ENCODE results near the gene POU2AF1. TPM values are rescaled to one million over a fixed set of nuclear protein-coding genes. Genes with fewer than 3 reads are reported as not detected.
A peak's percentile ranks its signal among the peaks of the same experiment; 100 is the strongest.
"Not testable (repeated sequence)": the region's sequence is repeated elsewhere in the genome, so short reads cannot be mapped to it uniquely, and the experiment has no call there.

Gene POU2AF1
- total RNA-seq, 3 donors from 2014 or later: 0.16 to 5.6 (median 3.5) TPM

DNA sequence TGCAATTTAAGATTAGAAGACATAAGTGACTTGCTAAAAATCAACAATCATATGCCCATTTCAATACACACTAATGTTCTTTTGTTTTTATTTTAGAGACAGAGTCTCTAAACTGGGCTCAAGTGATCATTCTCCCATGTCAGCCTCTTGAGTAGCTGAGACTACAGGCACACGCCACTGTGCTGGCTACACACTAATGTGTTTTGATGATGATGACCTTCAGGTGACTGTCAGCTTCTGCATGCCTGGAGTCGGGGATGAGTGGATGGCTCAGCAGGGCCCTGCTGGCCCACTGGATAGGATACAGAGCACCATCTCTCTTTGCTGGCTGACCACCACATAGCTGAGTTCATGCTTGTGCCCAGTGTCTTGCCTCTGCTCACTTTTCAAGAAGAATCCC, 27.0 kb upstream of the POU2AF1 start:
- H3K36me3 ChIP-seq: no peaks in the 10 kb centered on the region
- no peak for DNase-seq (ENCODE audit: low spot score in 2 of 2)
- no peak for TF ChIP-seq POLR2A (IDR thresholded peaks at IDR 0.05)
- TF ChIP-seq, protein P1, sequence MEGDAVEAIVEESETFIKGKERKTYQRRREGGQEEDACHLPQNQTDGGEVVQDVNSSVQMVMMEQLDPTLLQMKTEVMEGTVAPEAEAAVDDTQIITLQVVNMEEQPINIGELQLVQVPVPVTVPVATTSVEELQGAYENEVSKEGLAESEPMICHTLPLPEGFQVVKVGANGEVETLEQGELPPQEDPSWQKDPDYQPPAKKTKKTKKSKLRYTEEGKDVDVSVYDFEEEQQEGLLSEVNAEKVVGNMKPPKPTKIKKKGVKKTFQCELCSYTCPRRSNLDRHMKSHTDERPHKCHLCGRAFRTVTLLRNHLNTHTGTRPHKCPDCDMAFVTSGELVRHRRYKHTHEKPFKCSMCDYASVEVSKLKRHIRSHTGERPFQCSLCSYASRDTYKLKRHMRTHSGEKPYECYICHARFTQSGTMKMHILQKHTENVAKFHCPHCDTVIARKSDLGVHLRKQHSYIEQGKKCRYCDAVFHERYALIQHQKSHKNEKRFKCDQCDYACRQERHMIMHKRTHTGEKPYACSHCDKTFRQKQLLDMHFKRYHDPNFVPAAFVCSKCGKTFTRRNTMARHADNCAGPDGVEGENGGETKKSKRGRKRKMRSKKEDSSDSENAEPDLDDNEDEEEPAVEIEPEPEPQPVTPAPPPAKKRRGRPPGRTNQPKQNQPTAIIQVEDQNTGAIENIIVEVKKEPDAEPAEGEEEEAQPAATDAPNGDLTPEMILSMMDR (IDR thresholded peaks at IDR 0.05): no peak
- no peak for TF ChIP-seq POLR2AphosphoS5 (IDR thresholded peaks at IDR 0.05)
- intact Hi-C loops (cut with DNase I; ENCODE audit: low total_unique reads): no loop called here
- no peak overlapping the region for H3K4me3 ChIP-seq
- no peak overlapping the region for H3K27ac ChIP-seq
- no peaks in the 10 kb centered on the region for H3K9me3 ChIP-seq
- no peaks in the 10 kb centered on the region for H3K27me3 ChIP-seq
- H3K4me1 ChIP-seq: no peaks in the 10 kb centered on the region

DNA sequence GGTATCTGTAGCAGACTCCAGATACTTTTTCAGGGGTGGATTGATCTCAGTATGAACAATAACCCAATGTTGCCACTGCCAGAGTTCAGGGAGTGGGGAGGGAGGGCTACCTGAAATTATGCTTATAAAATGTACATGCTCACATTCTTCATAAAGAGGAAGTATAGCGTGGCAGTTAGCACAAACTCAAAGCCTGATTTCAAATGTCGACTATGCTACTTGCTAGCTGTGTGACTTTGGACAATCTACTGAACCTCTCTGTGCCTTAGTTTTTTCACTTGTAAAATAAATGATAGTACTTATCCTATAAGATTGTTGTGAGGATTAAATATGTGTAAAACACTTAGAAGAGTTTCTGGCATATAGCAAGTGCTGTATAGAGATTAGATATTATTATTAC, 26.5 kb upstream of the POU2AF1 start:
- H3K4me3 ChIP-seq: no peak overlapping the region
- no peaks in the 10 kb centered on the region for H3K9me3 ChIP-seq
- no peak for DNase-seq (ENCODE audit: low spot score in 2 of 2)
- TF ChIP-seq, protein P1 (IDR thresholded peaks at IDR 0.05): no peak
- TF ChIP-seq POLR2A (IDR thresholded peaks at IDR 0.05) (no peak), POLR2AphosphoS5 (IDR thresholded peaks at IDR 0.05) (no peak)
- no peaks in the 10 kb centered on the region for H3K36me3 ChIP-seq
- intact Hi-C loops (cut with DNase I; ENCODE audit: low total_unique reads): no loop called here
- no peak overlapping the region for H3K27ac ChIP-seq
- H3K4me1 ChIP-seq: no peaks in the 10 kb centered on the region
- H3K27me3 ChIP-seq: no peaks in the 10 kb centered on the region

DNA sequence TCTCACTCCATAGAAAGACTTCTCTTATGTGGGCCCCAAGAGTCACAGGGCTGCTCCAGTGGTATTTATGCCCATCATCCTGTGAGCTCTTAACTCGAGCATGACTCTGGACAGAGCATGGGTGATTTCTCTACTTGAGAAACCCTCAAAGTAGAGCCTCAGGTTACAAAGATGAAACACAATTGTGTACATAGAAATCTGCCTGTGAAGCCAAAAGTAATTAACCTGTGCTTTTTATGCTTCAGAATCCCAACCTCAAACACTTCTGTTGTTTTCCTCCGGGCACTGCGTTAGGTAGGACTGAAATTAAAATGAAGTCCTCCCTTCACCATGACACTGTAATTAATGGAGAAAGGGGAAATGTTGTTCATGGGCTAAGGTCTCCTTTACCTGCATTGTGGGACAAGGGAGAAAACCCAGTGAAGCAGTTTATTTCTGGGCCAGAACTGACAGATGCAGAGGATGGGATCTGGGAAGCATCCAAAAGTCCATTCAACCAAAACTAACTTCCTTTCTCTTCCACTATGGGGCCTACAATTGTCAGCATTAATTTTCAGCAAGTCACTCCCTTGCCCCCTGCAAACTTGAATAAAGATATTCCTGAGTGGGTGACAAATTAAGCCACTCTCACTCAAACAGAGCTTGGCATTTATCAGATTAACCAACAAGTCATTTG, 24.1 kb upstream of the POU2AF1 start:
- H3K27me3 ChIP-seq: no peaks in the 10 kb centered on the region
- H3K27ac ChIP-seq: no peak overlapping the region
- no peaks in the 10 kb centered on the region for H3K36me3 ChIP-seq
- H3K4me3 ChIP-seq: no peak overlapping the region
- no peak for DNase-seq (ENCODE audit: low spot score in 2 of 2)
- TF ChIP-seq, protein P1 (IDR thresholded peaks at IDR 0.05): no peak
- TF ChIP-seq POLR2A (IDR thresholded peaks at IDR 0.05): no peak
- TF ChIP-seq POLR2AphosphoS5 (IDR thresholded peaks at IDR 0.05): no peak
- no peaks in the 10 kb centered on the region for H3K4me1 ChIP-seq
- H3K9me3 ChIP-seq: no peaks in the 10 kb centered on the region
- intact Hi-C loops (cut with DNase I; ENCODE audit: low total_unique reads): no loop called here

DNA sequence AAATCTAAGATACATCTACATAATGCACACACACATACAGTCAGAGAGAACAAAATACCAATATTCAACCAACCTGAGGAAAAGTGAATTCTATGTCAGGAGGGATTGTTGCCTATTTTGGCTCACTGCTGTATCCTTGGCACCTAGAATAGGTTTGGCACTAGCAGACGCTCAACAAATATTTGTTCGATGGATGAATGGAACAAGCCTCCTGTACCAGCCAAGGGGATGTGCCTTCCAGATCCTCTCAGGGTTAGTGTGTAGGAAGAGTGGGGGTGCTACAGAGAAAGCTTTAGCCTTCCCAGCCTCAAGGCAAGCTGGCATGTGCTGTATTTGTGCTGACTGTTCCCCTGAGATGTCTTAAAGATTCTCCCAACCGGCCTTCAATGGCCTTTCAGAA, 23.3 kb upstream of the POU2AF1 start:
- TF ChIP-seq POLR2A (IDR thresholded peaks at IDR 0.05) (no peak), POLR2AphosphoS5 (IDR thresholded peaks at IDR 0.05) (no peak)
- TF ChIP-seq, protein P1 (IDR thresholded peaks at IDR 0.05): no peak
- Histone ChIP-seq H3K27ac (no peak overlapping the region), H3K36me3 (no peaks in the 10 kb centered on the region), H3K27me3 (no peaks in the 10 kb centered on the region), H3K4me3 (no peak overlapping the region), H3K9me3 (no peaks in the 10 kb centered on the region), H3K4me1 (no peaks in the 10 kb centered on the region)
- intact Hi-C loops (cut with DNase I; ENCODE audit: low total_unique reads): no loop called here
- DNase-seq (ENCODE audit: low spot score in 2 of 2): peak in 1 of 2 donors; percentile 42

DNA sequence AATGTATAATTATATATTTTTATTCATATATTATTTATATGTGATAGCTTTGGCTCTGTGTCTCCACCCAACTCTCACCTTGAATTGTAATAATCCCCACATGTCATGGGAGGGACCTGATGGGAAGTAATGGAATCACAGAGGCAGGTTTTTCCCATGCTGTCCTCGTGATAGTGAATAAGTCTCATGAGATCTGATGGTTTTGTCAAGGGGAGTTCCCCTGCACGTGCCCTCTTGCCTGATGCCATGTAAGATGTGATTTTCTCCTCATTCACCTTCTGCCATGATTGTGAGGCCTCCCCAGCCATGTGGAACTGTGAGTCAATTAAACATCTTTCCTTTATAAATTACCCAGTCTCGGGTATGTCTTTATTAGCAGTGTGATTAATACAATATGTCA, 22.9 kb upstream of the POU2AF1 start:
- H3K4me3 ChIP-seq; H3K27ac ChIP-seq; H3K36me3 ChIP-seq; H3K9me3 ChIP-seq; DNase-seq (ENCODE audit: low spot score in 2 of 2); intact Hi-C loops (cut with DNase I; ENCODE audit: low total_unique reads); H3K27me3 ChIP-seq; H3K4me1 ChIP-seq: not testable (repeated sequence)

DNA sequence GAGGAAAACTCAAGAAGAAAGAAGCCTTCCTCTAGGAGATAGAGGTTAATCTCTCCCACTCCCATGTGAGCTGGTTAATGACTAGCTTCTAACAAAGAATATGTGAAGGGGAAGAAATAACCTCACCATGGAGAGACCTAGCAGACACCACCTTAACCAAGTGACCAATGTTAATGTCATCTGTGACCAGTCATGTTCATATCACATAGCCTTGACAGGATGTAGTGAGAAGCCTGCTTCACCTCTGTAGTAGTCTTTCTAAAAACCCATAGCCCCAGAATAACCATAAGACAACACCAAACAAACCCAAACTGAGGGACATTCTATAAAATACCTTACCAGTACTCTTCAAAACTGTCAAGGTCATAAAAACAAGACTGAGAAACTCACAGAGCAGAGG, 21.5 kb upstream of the POU2AF1 start:
- Histone ChIP-seq H3K4me1 (no peaks in the 10 kb centered on the region), H3K36me3 (no peaks in the 10 kb centered on the region), H3K27me3 (no peaks in the 10 kb centered on the region), H3K9me3 (no peaks in the 10 kb centered on the region), H3K4me3 (no peak overlapping the region), H3K27ac (no peak overlapping the region)
- TF ChIP-seq POLR2A (IDR thresholded peaks at IDR 0.05) (no peak), POLR2AphosphoS5 (IDR thresholded peaks at IDR 0.05) (no peak)
- TF ChIP-seq, protein P1 (IDR thresholded peaks at IDR 0.05): no peak
- no peak for DNase-seq (ENCODE audit: low spot score in 2 of 2)
- intact Hi-C loops (cut with DNase I; ENCODE audit: low total_unique reads): no loop called here

Data from breast epithelium (tissue), 4 donors.